IPS DF 19.7 (cell line): ENCODE measurements around the gene KRT12.
A peak's percentile ranks its signal among the peaks of the same experiment; 100 is the strongest.
"Not testable (repeated sequence)": the region's sequence is repeated elsewhere in the genome, so short reads cannot be mapped to it uniquely, and the experiment has no call there.

Source experiments
- DNase-seq: peaks from one replicate; pipeline ENCODE4 v3.0.0-alpha.2; 2013; ENCODE audit warnings: low read depth, low spot score

The KRT12 gene

DNA sequence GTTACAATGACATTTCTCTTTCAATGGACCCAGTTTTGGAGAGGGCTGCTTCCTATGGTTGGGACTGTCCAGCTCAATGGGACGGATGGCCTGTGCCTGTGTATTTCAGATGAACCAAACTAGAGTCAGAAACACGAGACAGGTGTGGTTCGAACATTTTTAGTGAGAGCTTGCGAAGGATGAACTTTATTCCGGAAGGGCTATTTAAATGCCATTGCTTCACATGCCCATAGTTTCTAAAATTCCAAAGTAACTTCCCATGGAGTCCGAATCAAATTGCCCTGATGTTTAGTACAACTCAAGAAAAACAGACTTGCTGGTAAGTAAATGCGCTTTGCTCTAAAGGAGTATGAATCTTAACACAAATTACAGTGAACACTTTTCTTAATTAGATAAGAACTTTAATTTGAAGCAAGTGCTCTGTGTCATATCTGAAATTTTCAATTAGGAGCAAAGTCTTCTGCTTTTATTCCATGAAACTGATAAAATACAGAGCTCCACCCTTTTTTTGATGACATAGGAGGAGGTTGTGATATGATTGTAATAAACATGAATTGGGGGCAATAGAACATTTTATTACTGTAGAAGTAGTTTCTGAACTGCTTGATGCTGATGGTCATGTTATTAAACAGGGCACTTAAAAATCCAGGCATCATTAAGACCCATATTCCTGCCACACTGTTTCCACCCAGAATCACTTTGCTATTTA lies 16.8 kb upstream of the KRT12 start:
- no peak for DNase-seq

DNA sequence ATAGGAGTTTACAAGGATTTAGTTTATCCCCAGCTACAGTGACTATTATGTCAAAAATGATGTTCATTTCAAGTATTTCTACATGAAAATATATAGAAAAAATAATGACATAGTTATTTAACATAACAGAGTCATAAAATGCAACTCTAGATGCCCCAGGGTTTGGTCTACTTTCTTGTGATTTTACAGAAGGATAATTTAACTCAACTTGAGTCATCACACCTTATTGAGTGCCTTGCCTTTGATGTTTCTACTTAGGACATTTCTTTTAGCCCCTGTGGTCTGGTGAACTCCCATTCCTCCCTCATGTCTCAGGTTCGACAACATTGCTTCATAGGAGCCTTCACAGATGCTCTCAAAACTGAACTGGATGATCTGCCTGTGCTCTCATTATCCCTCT lies 16.0 kb upstream of the KRT12 start:
- no peak for DNase-seq

DNA sequence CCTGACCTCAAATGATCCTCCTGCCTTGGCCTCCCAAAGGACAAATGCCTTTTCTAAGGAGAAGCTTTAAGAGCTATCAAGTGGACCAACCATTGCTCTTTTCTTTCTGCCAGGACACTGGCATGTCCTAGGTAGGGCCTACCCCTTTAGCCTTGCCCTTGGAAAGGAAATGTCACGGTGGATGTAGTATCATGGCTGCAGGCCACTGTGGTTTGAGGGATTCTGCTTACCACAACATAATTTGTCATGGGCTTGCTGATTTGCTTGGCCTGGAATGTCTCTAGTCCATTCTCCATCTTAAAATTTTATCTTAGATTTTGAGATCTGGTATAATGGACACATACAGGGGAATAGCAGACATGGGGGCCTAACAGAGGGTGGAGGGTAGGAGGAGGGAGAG lies 12.0 kb upstream of the KRT12 start:
- no peak for DNase-seq

DNA sequence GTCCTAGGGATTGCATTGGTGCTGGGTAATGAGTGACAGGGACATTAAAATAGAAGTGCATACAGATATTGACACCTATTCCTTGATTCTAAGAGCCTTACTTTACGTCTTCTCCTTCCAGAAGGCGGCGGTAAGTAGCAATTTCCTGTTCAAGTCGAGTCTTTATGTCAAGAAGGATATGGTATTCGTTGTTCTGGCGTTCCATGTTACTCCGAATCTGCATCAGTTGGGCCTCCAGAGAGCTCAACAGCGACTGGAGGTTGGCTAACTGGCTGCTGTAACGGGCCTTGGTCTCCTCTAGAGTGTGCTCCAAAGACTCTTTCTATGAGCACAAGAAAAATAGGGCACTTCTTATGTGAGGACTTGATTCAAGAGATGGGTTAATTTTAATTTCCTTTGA lies 11.0 kb upstream of the KRT12 start:
- DNase-seq = no peak

DNA sequence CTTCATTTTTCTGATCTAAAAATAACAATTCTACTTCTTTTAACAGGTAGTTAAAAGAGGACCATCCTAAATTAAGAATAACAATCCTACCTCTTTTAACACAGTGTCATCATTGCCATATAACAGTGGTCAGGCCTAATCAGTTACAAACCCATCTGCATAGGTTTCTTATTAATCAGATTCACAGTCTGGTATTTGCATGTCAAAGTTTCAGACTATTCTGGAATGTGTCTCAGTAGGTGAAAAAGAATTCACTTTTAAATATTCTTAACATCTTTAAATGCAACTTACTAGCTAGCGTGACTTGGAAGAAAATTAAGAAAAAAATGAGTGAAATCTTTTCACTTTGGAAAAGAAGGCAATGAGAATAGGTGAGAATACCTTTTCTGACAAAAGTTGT lies 6.8 kb upstream of the KRT12 start:
- DNase-seq = no peak

DNA sequence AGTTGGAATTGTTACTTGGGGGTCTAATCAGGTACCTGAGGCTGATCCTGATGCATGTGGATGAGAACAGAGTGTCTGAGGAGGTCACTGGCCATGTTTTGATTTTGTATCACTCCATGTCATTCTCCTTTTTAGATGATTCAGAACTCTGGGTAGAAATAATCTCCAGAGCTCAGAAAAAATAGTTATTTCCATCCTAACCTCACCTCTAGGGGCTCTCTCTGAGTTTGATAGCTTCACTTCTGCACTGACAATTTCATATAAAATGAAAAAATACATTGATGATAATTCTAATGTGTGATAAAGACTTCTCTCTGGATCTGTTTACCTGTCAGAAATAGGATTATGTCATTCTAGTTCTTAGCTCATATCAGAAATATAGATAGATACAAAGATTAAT lies 6.2 kb upstream of the KRT12 start:
- no peak for DNase-seq

DNA sequence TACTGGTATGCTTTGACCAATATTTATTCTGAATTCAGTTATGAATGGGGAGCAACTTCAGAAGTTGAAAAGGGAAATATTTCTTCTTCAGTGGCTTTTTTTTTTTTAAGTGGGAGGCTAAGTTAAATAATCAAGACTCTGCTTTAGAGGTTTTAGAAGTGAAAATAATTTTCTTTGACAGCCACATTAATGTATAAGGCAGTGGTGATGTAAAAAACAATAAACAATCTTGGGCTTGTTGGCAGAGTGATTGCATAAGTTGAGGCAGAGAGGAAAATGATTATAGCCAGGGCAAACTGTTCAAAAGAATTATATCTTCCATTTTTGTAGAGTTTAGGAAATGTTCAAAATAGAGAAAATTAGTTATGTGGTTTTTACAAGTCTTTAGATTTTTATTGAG lies 5.4 kb upstream of the KRT12 start:
- no peak for DNase-seq

DNA sequence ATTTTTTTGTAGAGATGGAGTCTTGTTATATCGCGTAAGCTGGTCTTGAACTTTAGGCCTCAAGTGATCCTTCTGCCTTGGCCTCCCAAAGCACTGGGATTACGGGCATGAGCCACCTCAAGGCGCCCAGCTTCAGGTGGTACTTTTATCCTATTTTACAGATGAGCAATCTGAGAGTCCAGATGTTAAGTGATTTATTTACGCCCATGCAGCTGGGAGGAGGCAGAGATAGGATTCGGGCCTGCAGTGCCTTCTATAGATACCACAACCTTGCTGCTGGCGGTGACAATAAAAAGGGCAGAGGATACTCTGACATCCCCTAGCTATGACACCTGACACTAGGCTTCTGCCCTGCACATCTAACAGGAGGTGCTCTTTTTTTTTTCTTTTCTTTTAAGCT lies 4.3 kb upstream of the KRT12 start:
- no peak for DNase-seq

DNA sequence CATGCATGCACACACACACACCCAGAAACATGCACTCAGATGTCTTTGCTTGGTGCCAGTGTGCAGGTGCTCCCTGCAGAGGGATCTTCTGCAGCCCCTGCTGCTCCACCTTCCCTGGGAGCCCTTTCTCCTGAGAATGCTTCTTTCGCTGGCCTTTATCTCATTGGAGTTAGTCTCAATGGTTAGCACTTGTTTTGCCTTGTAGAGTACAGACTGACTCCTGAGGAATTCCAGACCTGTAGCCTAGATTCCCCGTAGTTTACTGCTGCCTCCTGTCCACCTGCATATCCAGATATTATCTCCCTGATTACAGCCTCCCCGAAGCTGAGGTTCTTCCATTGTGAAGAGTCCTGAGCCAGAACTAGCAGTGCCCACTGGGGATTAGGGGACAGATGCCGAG lies 3.1 kb upstream of the KRT12 start:
- no peak for DNase-seq

DNA sequence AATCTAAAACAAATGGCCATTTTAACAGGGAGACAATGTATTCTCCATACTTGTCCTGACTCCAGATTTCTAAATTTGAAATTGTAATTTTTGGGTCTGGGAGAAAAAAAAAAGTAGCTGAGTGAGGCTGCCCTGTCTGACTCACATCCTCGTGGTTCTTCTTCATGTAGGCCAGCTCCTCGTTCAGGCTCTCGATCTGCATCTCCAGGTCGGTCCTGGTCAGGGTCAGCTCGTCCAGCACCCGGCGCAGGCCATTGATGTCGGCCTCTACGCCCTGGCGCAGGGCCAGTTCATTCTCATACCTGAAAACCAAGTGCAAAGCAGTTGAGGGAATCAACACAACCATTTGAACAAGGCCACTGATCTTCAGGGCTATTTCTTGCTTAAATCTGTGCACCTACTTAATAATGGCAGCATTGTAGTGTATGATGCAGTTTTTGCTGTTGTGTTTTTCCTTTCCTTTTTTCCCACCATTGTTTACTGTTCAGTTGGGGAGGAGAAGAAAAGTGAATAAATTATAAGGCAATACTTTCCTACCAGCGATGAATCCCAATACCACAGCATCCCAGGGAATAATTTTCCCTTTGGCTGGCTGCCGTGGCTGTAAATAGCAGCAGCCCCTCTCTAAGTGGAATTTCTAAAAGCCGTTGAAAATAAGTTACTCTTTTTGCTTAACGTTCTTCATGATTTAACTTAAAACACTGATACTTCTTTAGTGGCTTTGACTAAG lies 2.2 kb downstream of the KRT12 start:
- no peak for DNase-seq

DNA sequence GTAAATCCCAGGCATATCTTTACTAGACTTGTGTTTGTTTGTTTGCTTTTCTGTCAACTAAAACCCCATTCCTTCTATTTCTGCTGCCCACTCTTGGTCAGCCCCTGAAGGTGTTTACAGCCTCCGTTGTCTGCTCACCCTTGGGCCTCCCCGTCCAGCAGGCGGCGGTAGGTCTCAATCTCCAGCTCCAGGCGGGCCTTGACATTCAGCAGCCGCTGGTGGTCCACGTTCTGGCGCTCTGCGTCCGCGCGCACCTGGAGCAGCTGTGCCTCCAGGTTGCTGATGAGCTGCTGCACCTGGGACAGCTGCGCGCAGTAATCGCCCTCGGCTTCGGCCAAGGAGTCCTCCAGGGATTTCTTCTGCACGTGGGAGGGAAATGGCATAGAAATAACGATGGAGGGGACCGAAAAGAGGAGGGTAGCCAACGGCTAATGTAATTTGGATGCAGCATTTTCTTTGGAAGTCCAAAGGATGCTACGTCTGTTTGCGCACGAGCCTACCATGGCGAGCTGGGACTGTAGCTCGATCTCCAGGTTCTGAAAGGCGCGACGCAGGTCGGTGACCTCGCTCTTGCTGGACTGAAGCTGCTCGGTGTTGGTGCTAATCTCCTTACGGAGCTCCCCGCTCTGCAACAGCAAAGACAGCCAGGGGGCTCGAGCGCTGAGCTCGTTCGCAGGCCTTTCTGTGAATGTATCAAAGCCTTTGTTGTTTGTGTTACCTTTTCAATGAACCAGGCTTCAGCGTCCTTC lies 3.9 kb downstream of the KRT12 start:
- peak; percentile 69 for DNase-seq

DNA sequence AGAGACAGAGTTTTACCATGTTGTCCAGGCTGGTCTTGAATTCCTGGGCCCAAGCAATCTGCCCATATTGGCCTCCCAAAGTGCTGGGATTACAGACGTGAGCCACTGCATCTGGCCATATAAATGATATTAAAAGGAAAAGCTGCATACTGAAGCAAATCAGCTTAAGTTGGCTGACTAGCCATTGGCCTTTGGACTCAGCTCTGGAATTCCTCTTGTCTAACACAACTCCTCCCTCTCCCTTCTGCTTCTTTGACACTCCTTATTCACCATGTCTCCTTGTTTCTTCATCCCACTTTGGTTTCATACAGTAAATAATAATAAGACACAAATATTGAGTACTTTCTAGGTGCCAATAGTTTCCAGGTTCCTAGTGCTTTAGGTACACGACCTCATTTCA lies 7.5 kb downstream of the KRT12 start:
- no peak for DNase-seq

DNA sequence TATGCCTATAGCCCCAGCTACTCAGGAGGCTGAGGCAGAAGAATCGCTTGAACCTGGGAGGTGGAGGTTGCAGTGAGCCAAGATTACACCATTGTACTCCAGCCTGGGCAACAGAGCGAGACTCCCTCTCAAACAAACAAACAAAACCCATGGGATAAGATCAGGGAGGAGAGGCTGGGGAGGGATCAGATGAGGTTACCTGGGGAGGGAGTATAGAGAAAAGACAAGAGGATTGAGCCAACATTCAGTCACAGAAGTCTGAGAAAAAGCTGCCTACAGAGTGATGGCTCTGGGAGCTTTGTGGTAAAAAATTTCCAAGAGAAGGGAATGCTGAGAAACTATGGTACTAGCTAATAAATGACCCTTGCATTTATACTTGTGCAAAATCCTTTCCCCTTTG lies 8.4 kb downstream of the KRT12 start:
- not testable (repeated sequence) for DNase-seq

DNA sequence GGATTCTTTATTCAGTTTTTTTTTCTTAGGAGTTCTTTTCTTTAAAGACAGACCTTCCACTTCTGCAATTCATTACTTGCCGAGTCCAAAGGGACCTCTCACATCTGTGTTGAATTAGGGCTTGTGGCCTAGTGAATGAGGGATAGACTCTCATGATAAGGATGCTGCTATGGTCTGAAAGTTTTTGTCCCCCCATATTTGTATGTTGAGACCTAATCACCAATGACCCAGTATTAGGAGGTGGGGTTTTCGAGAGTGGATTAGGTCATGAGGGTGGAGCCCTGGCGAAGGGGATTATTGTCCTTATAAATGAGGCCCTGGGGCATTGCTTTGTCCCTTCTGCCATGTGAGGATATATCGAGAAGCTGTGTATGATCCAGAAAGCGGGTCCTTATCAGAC lies 9.5 kb downstream of the KRT12 start:
- DNase-seq = no peak

DNA sequence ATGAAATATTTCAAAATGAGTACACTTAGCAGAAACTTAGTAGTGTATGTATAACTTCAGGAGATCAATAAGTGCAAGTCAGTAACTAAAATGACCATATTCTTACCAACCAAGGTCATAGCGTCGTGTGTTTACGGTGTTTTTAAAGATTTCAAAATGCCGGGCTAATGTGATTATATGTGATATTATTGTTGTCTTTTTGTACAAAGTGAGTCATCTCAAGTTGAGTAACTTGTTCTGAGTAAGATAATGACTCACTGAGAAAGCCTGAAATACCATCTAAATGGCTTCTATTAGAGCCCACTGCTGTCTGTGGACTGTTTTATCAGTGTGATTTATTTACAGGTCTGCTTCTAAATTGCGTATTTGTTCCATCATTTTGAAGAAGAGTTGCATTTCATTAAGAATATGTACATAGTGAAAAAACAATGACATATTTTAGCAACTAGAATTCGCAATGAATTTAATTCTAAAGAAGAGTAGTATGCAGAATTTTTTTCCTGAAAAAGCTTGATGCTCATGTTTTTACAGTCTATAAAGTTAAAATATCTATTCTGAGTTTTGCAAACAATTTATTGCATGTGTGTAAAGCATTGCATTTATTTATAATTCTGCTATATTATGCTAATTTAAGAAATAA lies 12.7 kb downstream of the KRT12 start:
- DNase-seq = no peak

DNA sequence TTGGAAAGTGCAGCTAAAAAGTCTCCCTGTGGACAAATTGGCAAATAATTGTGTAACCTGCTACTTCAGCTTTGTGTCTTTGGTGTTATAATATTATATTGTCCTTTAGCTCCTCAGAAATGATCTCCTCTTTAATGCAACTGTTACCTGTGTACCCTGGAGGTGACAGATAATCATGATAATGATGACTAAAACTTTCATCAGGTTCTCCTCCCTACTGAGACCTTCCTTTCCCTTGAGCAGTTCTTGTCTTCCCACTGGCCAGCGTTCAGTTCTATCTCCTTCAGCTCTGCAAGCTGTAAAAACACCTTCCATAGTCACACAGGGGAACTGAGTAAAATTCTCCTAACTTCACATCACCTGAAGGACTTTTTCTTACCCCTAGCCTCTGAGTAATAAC lies 14.7 kb downstream of the KRT12 start:
- no peak for DNase-seq

DNA sequence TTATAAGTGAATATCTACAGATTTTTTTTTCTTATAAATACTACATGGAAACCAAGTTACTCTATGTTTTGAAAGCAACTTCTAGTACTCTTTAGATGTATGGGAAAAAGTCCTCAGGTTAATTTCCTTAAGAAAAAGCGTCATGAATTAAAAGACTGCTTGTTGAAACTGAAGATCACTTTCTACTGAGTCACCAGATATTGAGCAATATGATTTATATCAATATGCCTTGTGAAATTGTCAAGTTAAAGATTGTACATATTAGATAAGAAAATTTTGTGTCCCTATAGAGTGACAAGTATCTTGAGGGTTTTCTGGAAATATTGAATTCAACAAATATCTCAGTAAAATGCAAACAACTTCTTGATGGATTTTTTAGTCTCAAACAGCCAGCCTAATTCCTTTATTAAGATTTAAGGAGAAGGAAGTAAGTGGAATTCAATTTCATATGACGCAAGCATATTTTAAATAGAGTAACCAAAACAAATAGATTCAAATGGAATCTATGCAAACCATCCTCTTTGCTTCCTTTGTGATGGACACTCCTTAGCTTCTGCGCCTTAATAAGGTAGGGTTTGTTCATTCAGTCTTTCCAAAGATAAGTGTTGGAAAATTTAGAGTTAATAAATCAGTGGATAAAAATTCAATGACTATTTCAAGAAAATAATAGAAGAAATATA lies 16.6 kb downstream of the KRT12 start:
- DNase-seq = no peak

DNA sequence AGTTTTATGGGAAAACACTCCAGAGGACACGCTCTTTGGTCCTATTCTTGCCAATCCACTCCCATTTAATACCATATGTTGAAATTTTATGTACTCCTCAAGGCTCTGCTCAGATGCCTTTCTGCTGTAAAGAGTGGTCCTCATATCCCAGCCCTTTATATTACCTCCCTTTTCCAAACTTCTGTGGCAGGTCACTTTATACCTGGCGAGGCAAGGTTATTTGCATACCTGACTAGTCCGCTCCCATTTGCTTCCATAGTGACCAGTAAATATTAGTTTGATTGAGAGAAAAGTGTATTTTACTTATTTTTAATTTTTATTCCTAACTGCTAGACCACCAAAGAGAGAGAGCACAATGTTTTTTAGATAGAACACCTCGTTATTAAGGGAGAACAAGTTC lies 17.3 kb downstream of the KRT12 start:
- DNase-seq = no peak

DNA sequence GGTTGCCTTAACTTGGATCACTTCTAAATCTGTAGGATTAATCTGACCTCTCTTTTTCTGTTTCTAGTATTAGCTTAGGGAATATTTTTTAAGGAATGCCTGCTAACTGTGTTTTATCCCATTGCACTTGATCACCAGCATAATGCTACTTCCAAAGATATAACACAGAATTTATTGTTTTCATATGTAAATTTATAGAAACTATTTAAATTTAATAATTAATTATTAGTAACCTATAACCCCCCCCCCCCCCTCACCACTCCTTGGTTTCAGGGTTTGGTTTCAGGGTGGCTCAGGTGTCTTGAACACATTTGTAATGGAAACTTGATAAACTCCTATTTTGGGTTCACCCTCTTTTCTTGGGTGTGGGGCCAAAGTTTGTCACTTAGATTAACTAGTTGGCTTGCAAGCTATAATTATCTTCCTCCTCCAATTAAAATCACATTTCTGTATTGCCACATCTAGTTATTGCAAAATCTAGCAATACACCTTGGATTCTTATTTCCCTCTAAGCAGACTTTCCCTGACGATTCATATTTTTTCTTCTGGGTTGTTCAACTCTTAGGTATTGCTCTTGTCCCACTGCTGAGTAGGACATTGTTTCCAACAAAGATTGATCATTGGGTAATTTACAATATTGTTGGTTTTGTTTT lies 18.3 kb downstream of the KRT12 start:
- no peak for DNase-seq

DNA sequence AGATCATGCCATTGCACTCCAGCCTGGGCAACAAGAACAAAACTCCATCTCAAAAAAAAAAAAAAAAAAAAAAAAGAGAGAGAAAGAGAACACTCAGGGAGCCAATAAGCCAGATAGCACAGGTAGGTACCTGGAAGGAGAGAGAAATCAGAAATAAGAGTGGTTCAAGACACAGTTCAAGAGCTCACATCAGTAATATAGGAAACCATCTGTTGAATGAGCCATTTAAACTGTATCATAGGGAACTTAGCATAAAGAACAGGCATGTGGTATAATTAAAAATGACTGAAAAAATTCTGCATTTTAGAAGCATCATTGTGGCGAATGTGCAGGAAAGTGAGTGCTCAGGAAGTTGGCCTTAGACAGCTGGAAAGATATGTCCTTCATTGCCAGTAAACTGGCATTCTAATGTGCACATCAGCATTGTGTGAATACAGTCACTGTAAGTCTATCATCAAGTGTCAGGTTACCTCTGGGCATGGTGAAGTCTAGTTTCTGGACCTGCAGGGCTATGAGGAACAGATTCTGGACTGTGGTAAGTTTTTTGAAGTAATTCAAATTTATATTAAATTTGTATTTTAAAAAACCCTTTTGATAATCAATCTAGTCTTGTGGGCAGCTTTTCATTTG lies 20.4 kb downstream of the KRT12 start:
- DNase-seq = no peak

DNA sequence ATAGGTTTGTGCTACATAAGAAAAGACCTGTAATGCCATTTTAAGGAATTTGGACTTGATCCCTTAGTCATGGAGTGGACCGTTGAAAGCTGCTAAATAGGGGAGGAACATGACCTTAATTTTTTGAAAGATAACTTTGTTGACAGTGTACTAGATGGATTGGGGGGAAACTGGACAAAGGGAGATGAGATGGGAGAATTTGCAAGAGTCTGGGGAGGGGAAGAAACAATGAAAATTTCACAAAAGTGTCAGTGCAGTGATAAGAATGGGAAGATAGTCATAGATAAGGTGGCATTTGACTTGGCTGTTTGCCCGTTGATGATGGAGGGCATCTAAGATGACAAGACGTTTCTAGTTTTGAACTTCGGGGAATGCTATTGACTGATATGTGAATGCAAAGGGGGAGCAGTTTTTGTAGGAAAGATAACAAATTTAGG lies 22.3 kb downstream of the KRT12 start:
- no peak for DNase-seq
